ENCODE results near the gene MRPS17.

GRCh38 chr7:55953707-55954475 lies 2.2 kb downstream of the MRPS17 start:
- TF ChIP-seq CTCF (conservative IDR thresholded peaks at IDR 0.05) (no peak), ZFX (IDR thresholded peaks at IDR 0.05) (no peak)
